Glutamatergic neuron (in vitro differentiated cells): ENCODE measurements around the gene GALNS. TPM values are rescaled to one million over a fixed set of nuclear protein-coding genes. Genes with fewer than 3 reads are reported as not detected.

Experiments
- DNase-seq: peaks from one replicate; pipeline ENCODE4 v3.0.0; 2022
- H3K27ac Mint-ChIP-seq: one replicate; pipeline ENCODE4 v1.8.0; 2020; ENCODE audit warnings: mild to moderate bottlenecking, mixed read lengths, inconsistent platforms; ENCODE audit not compliant: unreplicated experiment
- H3K27me3 Mint-ChIP-seq: one replicate; pipeline ENCODE4 v1.8.0; 2020; ENCODE audit warnings: mild to moderate bottlenecking, moderate library complexity, mixed read lengths, inconsistent platforms; ENCODE audit not compliant: unreplicated experiment
- H3K36me3 Mint-ChIP-seq: one replicate; pipeline ENCODE4 v1.8.0; 2020; ENCODE audit warnings: mild to moderate bottlenecking, mixed read lengths, inconsistent platforms; ENCODE audit not compliant: unreplicated experiment
- H3K4me1 Mint-ChIP-seq: one replicate; pipeline ENCODE4 v1.8.0; 2020; ENCODE audit warnings: mild to moderate bottlenecking, low read depth, mixed read lengths, inconsistent platforms; ENCODE audit not compliant: unreplicated experiment
- H3K4me3 Mint-ChIP-seq: one replicate; pipeline ENCODE4 v1.8.0; 2020; ENCODE audit warnings: mild to moderate bottlenecking, mixed read lengths, inconsistent platforms; ENCODE audit not compliant: unreplicated experiment
- H3K9me3 Mint-ChIP-seq: one replicate; pipeline ENCODE4 v1.8.0; 2020; ENCODE audit warnings: mild to moderate bottlenecking, moderate library complexity, mixed read lengths, inconsistent platforms; ENCODE audit not compliant: unreplicated experiment
- total RNA-seq: library from RNA; stranded (reverse); fragmentation: NEBNext Ultra II Directional; extraction: Animal tissue kit (Norgen Biotek cat#: 25700); gene quantifications from one replicate; pipeline ENCODE4 v1.2.1, GENCODE V29; 2021; ENCODE audit not compliant: unreplicated experiment
- TF ChIP-seq, protein P1 (sequence below): fragments of 200-600 bp; sonication (generic); IDR thresholded peaks from one replicate; pipeline ENCODE4 v1.5.0; 2021; ENCODE audit not compliant: partially characterized antibody, unreplicated experiment

GALNS gene
- total RNA-seq, 1 donor from 2014 or later = 31.7 TPM

DNA sequence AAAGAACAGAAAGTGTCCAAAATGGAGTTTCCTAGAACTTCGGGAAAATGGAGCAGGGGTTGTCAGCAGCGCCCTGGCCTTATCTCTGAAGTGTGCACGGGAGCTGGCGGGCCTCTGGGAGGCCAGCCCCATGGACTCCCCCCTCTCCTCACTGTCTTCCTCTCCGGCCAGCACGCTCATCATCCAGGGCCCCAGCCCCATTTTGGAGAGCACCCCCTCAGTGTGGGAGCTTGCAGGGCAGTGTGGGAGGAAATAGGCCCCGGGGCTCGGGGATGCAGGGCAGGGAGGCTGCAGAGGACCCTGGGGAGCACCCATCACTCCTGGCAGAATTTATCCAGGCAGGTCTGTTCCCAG lies 14.6 kb upstream of the GALNS start:
- TF ChIP-seq, protein P1, sequence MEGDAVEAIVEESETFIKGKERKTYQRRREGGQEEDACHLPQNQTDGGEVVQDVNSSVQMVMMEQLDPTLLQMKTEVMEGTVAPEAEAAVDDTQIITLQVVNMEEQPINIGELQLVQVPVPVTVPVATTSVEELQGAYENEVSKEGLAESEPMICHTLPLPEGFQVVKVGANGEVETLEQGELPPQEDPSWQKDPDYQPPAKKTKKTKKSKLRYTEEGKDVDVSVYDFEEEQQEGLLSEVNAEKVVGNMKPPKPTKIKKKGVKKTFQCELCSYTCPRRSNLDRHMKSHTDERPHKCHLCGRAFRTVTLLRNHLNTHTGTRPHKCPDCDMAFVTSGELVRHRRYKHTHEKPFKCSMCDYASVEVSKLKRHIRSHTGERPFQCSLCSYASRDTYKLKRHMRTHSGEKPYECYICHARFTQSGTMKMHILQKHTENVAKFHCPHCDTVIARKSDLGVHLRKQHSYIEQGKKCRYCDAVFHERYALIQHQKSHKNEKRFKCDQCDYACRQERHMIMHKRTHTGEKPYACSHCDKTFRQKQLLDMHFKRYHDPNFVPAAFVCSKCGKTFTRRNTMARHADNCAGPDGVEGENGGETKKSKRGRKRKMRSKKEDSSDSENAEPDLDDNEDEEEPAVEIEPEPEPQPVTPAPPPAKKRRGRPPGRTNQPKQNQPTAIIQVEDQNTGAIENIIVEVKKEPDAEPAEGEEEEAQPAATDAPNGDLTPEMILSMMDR = no peak
- H3K4me1 Mint-ChIP-seq = peaks cover 31% of the 10 kb centered on the region
- H3K9me3 Mint-ChIP-seq = peaks cover 27% of the 10 kb centered on the region
- H3K27ac Mint-ChIP-seq = peak overlapping the region; percentile 79
- peaks cover 28% of the 10 kb centered on the region for H3K27me3 Mint-ChIP-seq
- no peak for DNase-seq
- no peaks in the 10 kb centered on the region for H3K36me3 Mint-ChIP-seq
- peak overlapping the region; percentile 59 for H3K4me3 Mint-ChIP-seq

DNA sequence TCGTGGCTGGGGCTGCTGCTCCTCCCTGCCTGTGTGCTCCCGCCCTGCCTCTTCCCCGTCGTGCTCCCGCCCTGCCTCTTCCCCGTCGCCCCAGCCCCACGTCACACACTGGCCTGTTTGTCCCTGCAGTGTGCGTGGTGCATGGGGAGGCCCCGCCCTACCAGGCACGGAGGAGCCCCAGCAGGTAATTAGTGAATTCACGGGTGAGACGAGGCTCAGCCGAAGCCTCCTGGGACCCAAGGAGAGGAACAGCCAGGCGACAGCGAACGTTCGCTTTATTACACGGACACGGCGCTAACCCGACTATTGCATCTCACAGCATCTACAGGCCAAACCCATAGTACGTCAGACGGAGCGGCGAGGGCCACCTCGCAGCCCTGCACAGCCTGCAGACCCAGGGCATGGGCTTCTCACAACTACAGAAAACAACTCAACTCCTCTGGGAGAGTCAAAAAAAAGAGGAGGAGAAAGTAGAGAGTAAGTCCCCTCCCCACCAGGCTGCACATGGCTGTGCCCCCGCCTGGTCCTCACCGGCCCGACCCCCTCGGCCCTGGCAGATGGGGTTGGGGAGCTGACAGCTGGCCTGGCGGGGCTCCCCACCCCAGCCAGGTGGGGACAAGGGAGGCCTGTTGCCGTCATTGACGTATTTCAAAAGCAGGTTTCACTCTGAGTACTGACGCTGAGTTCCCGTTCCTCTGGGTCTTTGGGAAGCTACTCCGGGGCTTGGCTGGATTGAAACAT lies 14.0 kb upstream of the GALNS start:
- H3K36me3 Mint-ChIP-seq = no peaks in the 10 kb centered on the region
- DNase-seq = peak; percentile 57
- TF ChIP-seq, protein P1 = no peak
- peak overlapping the region; percentile 63 for H3K4me3 Mint-ChIP-seq
- H3K27ac Mint-ChIP-seq = peak overlapping the region; percentile 84
- H3K27me3 Mint-ChIP-seq = peaks cover 28% of the 10 kb centered on the region
- H3K4me1 Mint-ChIP-seq = peaks cover 29% of the 10 kb centered on the region
- peaks cover 25% of the 10 kb centered on the region for H3K9me3 Mint-ChIP-seq

DNA sequence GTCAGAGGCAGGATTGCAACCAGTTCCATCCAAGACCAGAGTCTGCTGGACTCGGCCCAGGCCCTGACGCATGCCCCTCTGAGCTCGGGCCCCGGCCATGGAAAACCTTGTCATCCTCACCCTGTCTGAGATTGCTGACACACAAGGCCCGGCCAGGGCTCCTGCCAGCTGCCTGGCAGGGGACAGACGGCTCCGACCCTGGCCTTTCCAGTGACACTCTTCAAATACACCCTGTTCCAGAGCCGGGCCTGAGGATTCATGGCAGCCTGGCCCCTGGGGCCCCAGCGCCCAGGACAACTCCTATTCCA lies 12.9 kb upstream of the GALNS start:
- peaks cover 28% of the 10 kb centered on the region for H3K4me1 Mint-ChIP-seq
- H3K27me3 Mint-ChIP-seq = peaks cover 24% of the 10 kb centered on the region
- peaks cover 17% of the 10 kb centered on the region for H3K9me3 Mint-ChIP-seq
- TF ChIP-seq, protein P1 = no peak
- DNase-seq = no peak
- peak overlapping the region; percentile 55 for H3K4me3 Mint-ChIP-seq
- peak overlapping the region; percentile 81 for H3K27ac Mint-ChIP-seq
- H3K36me3 Mint-ChIP-seq = no peaks in the 10 kb centered on the region

DNA sequence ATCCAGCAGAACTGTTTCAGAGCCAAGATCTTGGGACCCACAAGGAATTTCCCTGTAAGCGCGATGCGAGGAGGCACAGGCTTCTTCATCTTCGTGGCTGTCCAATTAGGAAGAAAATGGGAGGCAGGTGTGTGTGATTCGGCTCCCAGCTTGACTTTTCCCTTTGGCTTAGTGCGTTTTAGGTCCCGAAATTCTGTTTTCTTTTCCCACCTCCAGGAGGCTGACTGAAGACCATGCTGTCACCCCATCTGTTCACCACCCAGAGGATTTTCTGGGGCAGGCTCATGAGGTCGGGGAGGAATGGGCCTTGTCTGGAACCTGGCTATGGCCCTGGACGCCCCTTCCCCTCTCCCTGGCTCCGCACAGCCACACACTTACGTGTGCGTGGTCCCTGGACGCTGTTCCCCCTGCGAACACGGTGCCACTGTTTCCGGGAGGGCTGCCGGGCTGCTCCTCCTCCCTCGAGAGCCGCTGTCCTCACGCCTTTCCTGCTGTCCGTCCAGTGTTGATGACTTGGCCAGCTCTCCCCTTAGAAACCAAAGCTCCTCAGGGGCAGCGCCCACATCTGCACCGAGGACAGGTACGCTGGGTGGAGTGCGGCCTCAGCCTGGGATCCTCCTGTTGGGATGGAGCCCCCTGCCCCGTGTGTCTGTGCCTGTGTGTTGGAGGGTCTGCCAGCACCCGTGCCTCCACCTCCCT lies 12.4 kb upstream of the GALNS start:
- TF ChIP-seq, protein P1 = no peak
- Mint-ChIP-seq H3K36me3 (no peaks in the 10 kb centered on the region), H3K27ac (peak overlapping the region; percentile 81), H3K4me3 (peak overlapping the region; percentile 55), H3K9me3 (peaks cover 15% of the 10 kb centered on the region), H3K27me3 (peaks cover 24% of the 10 kb centered on the region), H3K4me1 (peaks cover 28% of the 10 kb centered on the region)
- no peak for DNase-seq
